Myocyte (in vitro differentiated cells): ENCODE measurements around the gene MYO7B. TPM values are rescaled to one million over a fixed set of nuclear protein-coding genes. Genes with fewer than 3 reads are reported as not detected.

ENCODE experiments used
- DNase-seq: peaks from one replicate; pipeline ENCODE4 v3.0.0-alpha.2; 2012; ENCODE audit warnings: low read depth
- total RNA-seq: library from RNA; depleted of rRNA; stranded (reverse); fragments of >200 nt; gene quantifications from 2 replicates; pipeline ENCODE4 v1.2.3, GENCODE V29; 2014

Gene MYO7B
- total RNA-seq, 1 donor from 2014 or later, result not detected

- DNase-seq, result no peak
Observed at GRCh38 chr2:127607399-127607908, 72.0 kb downstream of the MYO7B start.

DNA sequence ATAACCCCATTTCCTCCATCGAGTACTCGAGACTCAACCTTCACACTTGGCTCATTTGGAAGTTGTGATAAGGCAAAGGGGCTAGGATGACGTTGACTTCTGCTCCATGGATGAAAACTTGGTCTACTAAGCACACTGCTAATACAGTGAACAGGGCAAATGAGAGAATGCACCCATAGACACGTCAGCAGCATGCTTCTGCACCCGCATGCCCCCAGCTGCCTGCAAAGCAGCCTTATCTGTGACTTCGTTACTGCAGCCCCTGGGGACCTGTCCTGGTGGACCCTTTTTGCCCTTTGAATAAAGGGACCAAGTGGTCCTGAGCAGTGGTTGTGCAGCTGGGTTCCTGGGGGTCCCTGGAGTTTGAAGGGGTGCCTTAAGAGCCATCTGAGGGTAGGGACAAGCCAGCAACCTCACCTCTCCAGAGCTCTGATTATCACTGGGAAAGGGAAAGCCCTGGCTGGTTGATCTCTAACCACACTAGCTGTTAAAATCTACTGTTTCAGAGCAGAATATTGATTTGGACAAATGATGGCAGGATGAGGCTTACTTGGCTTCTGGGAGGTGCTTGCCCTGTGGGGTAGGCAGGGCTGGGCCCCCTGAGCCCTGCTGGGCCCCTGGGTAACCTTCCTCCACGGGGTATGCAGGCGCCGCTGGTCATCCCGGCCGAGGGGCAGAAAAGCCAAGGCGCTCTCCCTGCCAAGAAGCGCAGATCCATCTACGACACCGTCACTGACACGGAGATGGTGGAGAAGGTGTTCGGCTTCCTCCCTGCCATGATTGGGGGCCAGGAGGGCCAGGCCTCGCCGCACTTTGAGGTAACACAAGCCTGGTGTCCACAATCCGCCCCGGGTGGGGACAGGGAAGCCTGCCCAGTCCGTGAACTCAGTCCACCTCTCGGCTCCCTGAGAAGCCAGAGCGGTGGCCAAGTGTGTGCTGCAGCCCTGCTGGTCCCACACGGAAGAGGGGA lies 72.9 kb downstream of the MYO7B start:
- DNase-seq, result no peak

- DNase-seq, result no peak
Observed at GRCh38 chr2:127609031-127609751, 73.7 kb downstream of the MYO7B start.

DNA sequence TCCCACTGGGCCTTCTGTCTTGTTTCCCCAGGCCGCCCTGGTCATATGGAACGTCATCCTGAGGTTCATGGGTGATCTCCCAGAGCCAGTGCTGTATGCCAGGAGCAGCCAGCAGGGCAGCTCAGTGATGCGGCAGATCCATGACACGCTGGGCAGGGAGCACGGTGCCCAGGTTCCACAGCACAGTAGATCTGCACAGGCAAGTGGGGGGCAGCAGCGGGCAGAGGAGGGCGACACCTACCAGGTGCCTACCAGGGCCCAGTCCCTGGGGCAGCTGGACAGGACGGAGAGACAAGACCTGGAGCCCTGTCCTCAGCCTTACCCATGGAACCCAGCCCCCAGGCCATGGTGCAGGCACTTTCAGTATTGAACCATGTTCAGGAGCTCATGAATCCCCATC lies 74.3 kb downstream of the MYO7B start:
- no peak for DNase-seq

DNA sequence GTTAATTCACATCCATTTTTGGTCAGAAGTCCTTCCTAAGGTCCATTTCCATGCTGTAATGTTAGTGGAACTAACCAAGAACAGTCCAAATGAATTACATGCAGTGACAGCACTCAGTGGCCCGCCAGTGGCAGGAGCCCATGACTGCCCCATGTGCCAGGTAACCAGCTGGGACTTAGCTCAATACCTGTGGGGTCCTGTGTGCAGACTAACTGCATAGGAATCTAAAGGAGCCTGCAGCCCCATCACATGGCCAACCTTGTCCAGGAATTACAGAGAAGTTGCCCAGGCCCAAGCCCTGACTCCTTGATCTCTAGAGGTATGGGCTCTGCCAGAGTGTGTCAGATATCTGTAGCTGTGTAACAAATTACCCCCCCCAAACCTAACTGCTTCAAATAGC lies 75.1 kb downstream of the MYO7B start:
- DNase-seq, result no peak

DNA sequence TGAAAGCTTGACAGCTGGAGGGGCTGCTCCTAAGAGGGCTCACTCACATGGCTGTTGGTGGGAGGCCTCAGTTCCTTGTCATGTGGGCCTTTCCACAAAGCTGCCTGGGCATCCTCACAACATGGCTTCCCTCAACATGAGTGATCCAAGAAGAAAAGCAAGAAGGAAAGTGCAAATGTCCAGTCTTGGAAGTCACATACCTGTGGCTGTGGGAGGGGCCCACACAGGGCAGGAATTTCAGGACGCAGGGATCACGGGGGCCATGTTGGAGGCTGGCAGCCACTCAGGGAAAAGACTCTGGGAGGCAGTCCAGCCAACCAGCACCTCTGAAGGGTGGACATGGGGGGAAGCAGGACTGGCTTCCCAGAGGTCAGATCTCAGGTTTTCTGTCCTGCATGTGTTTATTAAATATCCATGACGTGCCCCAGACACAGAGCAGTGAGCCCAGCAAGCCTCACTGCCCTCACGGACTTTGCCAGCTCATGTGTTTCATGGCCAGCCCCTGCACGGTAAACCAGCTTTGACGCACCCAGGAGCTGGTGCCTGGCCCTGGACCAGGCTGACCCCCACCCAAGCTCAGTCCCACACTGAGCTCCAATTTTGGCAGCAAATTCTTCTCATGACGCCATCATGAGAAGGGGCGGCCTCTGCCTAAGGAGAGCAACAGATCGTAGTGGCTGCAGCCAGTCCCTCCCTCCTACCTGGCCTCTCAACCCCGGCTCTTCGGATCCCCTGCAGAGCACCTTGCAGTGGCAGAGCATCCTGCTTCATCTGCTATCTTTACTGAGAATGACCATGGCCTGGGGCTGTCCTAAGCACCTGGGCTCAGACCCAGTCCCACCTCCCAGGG lies 75.8 kb downstream of the MYO7B start:
- no peak for DNase-seq

- DNase-seq, result no peak
Observed at GRCh38 chr2:127612111-127612822, 76.8 kb downstream of the MYO7B start.

DNA sequence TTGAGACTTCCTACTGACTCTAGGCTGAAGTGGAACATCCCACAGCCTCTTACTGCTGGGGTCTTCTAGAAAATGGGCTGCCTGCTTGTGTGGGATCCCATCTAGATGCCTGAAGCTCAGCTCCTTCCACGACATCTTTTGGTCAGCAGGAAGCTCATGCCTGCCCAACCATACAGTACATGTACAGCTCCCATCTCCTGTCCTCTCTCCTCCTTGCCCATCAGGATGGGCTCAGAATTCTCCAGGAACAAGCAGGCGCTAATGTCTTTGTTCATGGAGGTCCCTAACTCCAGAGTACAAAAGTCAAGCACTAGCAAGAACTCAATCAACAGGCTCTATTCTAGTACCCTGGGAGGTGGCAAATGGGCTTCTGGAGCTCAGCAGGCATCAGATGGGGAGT lies 78.8 kb downstream of the MYO7B start:
- DNase-seq, result no peak

DNA sequence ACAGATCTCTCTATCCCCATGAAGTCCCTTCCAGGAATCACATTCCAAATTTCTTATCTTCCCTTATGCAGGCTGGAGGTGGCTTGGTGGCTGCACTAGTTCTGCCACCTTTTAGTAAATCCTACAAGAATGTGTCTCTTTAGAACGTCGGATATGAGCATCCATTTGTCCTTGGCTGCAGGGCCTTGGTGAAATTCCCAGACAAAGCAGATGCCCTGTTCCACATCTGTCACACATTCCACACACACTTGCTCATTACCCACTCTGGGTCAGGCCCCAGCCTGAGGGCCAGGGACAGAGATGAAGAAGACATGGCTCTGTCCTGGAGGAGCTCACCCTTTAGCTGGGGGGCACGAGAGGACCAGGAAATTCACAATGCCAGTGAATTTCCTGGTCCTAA lies 79.2 kb downstream of the MYO7B start:
- peak; percentile 73 for DNase-seq

DNA sequence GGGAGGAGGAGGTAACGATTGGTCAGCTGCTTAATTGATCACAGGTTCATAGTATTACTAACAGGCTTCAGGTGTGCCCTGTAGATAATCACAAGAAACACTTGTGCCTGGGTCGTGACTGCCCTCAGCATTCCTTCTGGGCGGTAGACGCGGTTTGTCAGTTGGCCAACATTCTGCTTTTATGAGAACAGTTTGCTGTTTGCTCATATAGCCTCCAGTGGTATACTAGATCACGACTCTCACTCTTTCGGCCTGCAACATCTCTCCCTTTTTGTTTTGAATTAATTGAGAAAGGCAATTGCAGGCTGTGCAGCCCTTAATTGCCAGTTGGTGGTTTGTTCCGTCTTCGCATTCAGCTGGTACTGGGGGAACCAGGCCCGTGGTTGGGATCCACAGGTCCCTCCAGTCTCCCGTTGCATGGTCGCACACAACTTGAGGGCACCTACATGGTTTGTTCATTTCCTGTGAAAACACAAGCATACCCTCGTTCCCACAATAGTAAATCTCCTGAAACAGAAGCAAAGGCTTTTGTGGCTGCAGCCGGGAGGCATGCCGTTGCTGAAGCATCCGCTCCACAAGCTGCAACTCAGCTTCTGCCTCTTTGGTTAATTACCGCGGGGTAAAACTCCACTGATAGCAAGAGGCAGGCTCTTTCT lies 80.2 kb downstream of the MYO7B start:
- DNase-seq, result no peak

- peak; percentile 41 for DNase-seq
Observed at GRCh38 chr2:127618551-127619202, 83.2 kb downstream of the MYO7B start.

GRCh38 chr2:127619203-127619590 lies 83.7 kb downstream of the MYO7B start:
- DNase-seq, result no peak

DNA sequence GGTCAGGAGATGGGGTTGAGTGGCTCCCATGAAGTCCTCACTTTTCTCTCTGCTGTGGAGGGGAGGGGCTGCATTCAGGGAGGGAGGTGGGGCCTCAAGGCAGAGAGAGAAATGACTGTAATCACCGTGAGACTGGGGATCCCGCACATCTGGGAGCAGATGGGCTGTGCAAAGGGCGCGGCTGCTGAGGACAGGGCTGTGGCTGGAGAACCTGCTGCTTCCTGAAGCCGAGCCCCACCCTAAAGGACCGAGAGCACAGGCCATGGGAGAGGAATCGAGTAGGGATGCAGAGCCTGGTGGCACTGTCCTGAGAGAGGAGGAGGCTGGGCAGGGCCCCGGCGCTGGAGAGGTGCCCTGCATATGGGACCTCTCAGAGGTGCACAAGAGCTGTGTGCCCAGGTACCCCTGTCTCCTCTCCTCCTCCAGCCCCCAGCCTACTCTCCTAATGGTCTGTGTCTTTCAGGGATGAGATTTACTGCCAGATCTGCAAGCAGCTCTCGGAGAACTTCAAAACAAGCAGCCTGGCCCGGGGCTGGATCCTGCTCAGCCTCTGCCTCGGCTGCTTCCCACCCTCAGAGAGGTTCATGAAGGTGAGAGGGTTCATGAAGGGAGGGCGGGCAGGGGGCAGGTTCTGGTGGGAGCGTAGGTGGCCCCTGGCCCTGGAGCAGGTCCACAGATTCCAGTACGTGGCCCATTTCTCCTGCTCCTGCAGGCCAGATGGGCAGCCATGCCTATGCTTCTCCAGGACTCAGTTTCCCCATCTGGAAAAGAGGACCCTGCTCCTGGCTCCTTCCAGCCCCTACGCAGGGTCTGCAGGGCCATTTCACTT lies 84.6 kb downstream of the MYO7B start:
- no peak for DNase-seq

DNA sequence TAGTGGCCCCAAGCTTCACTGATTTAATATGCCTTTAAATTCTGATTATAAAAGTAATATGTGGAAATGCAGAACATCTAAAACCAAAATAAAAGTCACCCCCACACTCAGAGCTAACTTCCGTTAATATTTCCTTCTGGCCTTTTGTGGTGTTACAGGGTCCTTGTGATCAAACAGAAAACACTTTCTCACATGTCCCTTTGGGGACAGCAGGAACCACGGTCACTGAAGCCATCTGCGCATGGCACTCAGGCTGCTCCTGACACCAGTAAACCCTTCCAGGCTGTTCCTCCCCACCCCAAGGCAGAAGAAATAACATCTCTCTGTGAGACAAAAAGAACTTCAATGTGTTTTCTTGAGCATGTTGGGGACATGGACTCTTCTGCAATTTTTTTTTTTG lies 85.4 kb downstream of the MYO7B start:
- DNase-seq, result no peak

DNA sequence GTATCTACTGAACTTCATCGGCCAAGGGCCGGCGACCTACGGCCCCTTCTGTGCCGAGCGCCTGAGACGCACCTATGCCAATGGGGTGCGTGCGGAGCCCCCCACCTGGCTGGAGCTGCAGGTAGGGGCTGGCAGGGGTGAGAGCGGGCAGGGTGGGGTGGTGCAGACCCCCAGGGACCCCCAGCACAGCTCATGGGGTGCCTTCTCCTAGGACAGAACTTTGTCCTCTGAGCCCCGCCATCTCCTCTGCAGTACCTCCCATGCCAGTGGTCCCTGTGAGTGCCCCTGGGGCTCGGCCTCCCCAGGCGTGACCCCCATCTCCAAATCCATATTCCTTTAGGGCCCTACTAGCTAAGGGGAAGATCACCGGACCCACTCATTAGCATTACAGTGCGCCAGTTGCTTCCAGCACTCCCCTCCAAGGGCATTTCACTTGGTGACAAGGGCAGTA lies 86.5 kb downstream of the MYO7B start:
- DNase-seq, result no peak

GRCh38 chr2:127622561-127623387 lies 87.3 kb downstream of the MYO7B start:
- DNase-seq, result no peak
